ENCODE data around the gene DYNC1H1.

The DYNC1H1 gene

GRCh38 chr14:102005336-102005735 is 41.0 kb downstream of the DYNC1H1 start:
- no peak for DNase-seq

- peak in 1 of 2 experiments; percentile 39 for DNase-seq
These were observed 43.6 kb downstream of the DYNC1H1 start for GRCh38 chr14:102007916-102008418.

- DNase-seq, result peak; percentile 92 to 98
These were observed 44.5 kb downstream of the DYNC1H1 start for GRCh38 chr14:102008891-102009290.

GRCh38 chr14:102011631-102012030 is 47.3 kb downstream of the DYNC1H1 start:
- no peak for DNase-seq

GRCh38 chr14:102012336-102012735 is 48.0 kb downstream of the DYNC1H1 start:
- no peak for DNase-seq

GRCh38 chr14:102013669-102014200 is 49.4 kb downstream of the DYNC1H1 start:
- DNase-seq, result peak in 1 of 2 experiments; percentile 71

- no peak for DNase-seq
These were observed 50.8 kb downstream of the DYNC1H1 start for GRCh38 chr14:102015045-102015685.

GRCh38 chr14:102015771-102016170 is 51.4 kb downstream of the DYNC1H1 start:
- no peak for DNase-seq

- no peak for DNase-seq
These were observed 52.2 kb downstream of the DYNC1H1 start for GRCh38 chr14:102016420-102017090.

GRCh38 chr14:102018251-102018650 is 53.9 kb downstream of the DYNC1H1 start:
- no peak for DNase-seq

GRCh38 chr14:102019006-102019540 is 54.7 kb downstream of the DYNC1H1 start:
- peak in 1 of 2 experiments; percentile 17 for DNase-seq

- peak; percentile 93 to 97 for DNase-seq
These were observed 55.9 kb downstream of the DYNC1H1 start for GRCh38 chr14:102020058-102020971.

- DNase-seq, result peak in 1 of 2 experiments; percentile 59
These were observed 62.6 kb downstream of the DYNC1H1 start for GRCh38 chr14:102026934-102027333.

GRCh38 chr14:102027951-102028350 is 63.6 kb downstream of the DYNC1H1 start:
- no peak for DNase-seq

GRCh38 chr14:102028733-102029132 is 64.4 kb downstream of the DYNC1H1 start:
- no peak for DNase-seq

- peak; percentile 20 to 62 for DNase-seq
These were observed 65.6 kb downstream of the DYNC1H1 start for GRCh38 chr14:102029956-102030355.

GRCh38 chr14:102033241-102033640 is 68.9 kb downstream of the DYNC1H1 start:
- peak; percentile 39 to 88 for DNase-seq

GRCh38 chr14:102034301-102034700 is 69.9 kb downstream of the DYNC1H1 start:
- no peak for DNase-seq

- DNase-seq, result peak; percentile 65 to 92
These were observed 71.5 kb downstream of the DYNC1H1 start for GRCh38 chr14:102035914-102036313.

- no peak for DNase-seq
These were observed 73.3 kb downstream of the DYNC1H1 start for GRCh38 chr14:102037686-102038085.

GRCh38 chr14:102039157-102039556 is 74.8 kb downstream of the DYNC1H1 start:
- no peak for DNase-seq

- DNase-seq, result no peak
These were observed 75.8 kb downstream of the DYNC1H1 start for GRCh38 chr14:102040153-102040552.

- DNase-seq, result no peak
These were observed 78.3 kb downstream of the DYNC1H1 start for GRCh38 chr14:102042699-102043098.
